Trophoblast cell (in vitro differentiated cells and primary cell): ENCODE results near the gene NDUFB3.

Experiments
- DNase-seq, 2 donors: peaks; one replicate each; pipeline ENCODE4 v3.0.0-alpha.2; 2016
- H2AFZ ChIP-seq: 2 replicates; pipeline ENCODE4 v1.6.1; 2013; ENCODE audit warnings: low read length, moderate library complexity, mild to moderate bottlenecking; ENCODE audit not compliant: insufficient read depth, poor library complexity
- H2AK5ac ChIP-seq: 2 replicates; pipeline ENCODE4 v1.6.1; 2013; ENCODE audit warnings: mild to moderate bottlenecking, low read length
- H2BK120ac ChIP-seq: 2 replicates; pipeline ENCODE4 v1.6.1; 2013; ENCODE audit warnings: low read length, mild to moderate bottlenecking, moderate library complexity; ENCODE audit not compliant: insufficient read depth, poor library complexity
- H2BK12ac ChIP-seq: 2 replicates; pipeline ENCODE4 v1.6.1; 2013; ENCODE audit warnings: mild to moderate bottlenecking, low read length, moderate library complexity
- H2BK5ac ChIP-seq: 2 replicates; pipeline ENCODE4 v1.6.1; 2013; ENCODE audit warnings: low read length, low read depth, moderate library complexity, mild to moderate bottlenecking; ENCODE audit not compliant: poor library complexity
- H3K14ac ChIP-seq: 2 replicates; pipeline ENCODE4 v1.6.1; 2013; ENCODE audit warnings: mild to moderate bottlenecking, low read length
- H3K18ac ChIP-seq: 2 replicates; pipeline ENCODE4 v1.6.1; 2013; ENCODE audit warnings: mild to moderate bottlenecking, low read length
- H3K23ac ChIP-seq: 2 replicates; pipeline ENCODE4 v1.6.1; 2013; ENCODE audit warnings: low read length
- H3K27ac ChIP-seq: 2 replicates; pipeline ENCODE4 v1.5.1; 2013; ENCODE audit warnings: low read depth, mild to moderate bottlenecking, inconsistent platforms, low read length, moderate library complexity
- H3K27me3 ChIP-seq: 2 replicates; pipeline ENCODE4 v1.6.1; 2013; ENCODE audit warnings: inconsistent platforms, mild to moderate bottlenecking, low read length, moderate library complexity; ENCODE audit not compliant: insufficient read depth
- H3K36me3 ChIP-seq, 2 experiments: 1 replicate in 1 of 2; 2 replicates in 1 of 2; pipeline ENCODE4 v1.6.1; 2013; ENCODE audit warnings: low read length in 2 of 2, mild to moderate bottlenecking in 2 of 2, moderate library complexity in 1 of 2; ENCODE audit not compliant: insufficient read depth in 2 of 2, control insufficient read depth in 1 of 2
- H3K4ac ChIP-seq: 2 replicates; pipeline ENCODE4 v1.6.1; 2013; ENCODE audit warnings: low read depth, mild to moderate bottlenecking, low read length, moderate library complexity
- H3K4me1 ChIP-seq, 2 experiments: 1 replicate in 1 of 2; 2 replicates in 1 of 2; pipeline ENCODE4 v1.6.1; 2013; ENCODE audit warnings: low read length in 2 of 2, mild to moderate bottlenecking in 2 of 2, moderate library complexity in 1 of 2; ENCODE audit not compliant: insufficient read depth in 2 of 2, control insufficient read depth in 1 of 2
- H3K4me2 ChIP-seq: 2 replicates; pipeline ENCODE4 v1.6.1; 2013; ENCODE audit warnings: inconsistent platforms, mild to moderate bottlenecking, low read length, moderate library complexity
- H3K4me3 ChIP-seq: 2 replicates; pipeline ENCODE4 v1.5.1; 2013; ENCODE audit warnings: mild to moderate bottlenecking, low read depth, low read length, inconsistent platforms
- H3K79me1 ChIP-seq: one replicate; pipeline ENCODE4 v1.6.1; 2013; ENCODE audit warnings: low read length
- H3K79me2 ChIP-seq: 2 replicates; pipeline ENCODE4 v1.6.1; 2013; ENCODE audit warnings: low read length, mild to moderate bottlenecking; ENCODE audit not compliant: control insufficient read depth, insufficient read depth, poor library complexity
- H3K9ac ChIP-seq: 2 replicates; pipeline ENCODE4 v1.6.1; 2013; ENCODE audit warnings: mild to moderate bottlenecking, low read length
- H3K9me3 ChIP-seq: 2 replicates; pipeline ENCODE4 v1.6.1; 2013; ENCODE audit warnings: low read depth, mild to moderate bottlenecking, control low read depth, inconsistent platforms, low read length; ENCODE audit not compliant: insufficient read depth
- H4K12ac ChIP-seq: 2 replicates; pipeline ENCODE4 v1.6.1; 2013; ENCODE audit warnings: low read depth, mild to moderate bottlenecking, low read length, moderate library complexity
- H4K8ac ChIP-seq: 2 replicates; pipeline ENCODE4 v1.6.1; 2013; ENCODE audit warnings: low read depth, mild to moderate bottlenecking, low read length, moderate library complexity
- H4K91ac ChIP-seq: one replicate; pipeline ENCODE4 v1.6.1; 2013; ENCODE audit warnings: low read depth, mild to moderate bottlenecking, low read length, moderate library complexity
- WGBS: extraction: QIAGEN DNeasy Blood & Tissue Kit; methylation state at CpG from one replicate; pipeline ENCODE4 v1.1.7; 2013; ENCODE audit warnings: missing lambda C conversion rate; ENCODE audit not compliant: insufficient read length, insufficient coverage; ENCODE audit errors: extremely low coverage; 5-methylcytosine and 5-hydroxymethylcytosine counted together

The NDUFB3 gene

GRCh38 chr2:201110615-201111014, 38.8 kb downstream of the NDUFB3 start:
- Histone ChIP-seq H3K4me1 (no peaks in the 10 kb centered on the region), H3K4me2 (no peak overlapping the region), H3K36me3 (no peaks in the 10 kb centered on the region), H2AFZ (no peak overlapping the region), H2BK120ac (no peak overlapping the region), H4K8ac (no peak overlapping the region), H3K9ac (no peak overlapping the region), H2AK5ac (no peak overlapping the region), H3K23ac (no peak overlapping the region), H3K9me3 (no peaks in the 10 kb centered on the region), H3K4me3 (no peak overlapping the region), H2BK12ac (no peak overlapping the region), H4K91ac (no peak overlapping the region), H4K12ac (no peak overlapping the region), H3K4ac (no peak overlapping the region), H3K27me3 (no peaks in the 10 kb centered on the region), H3K27ac (no peak overlapping the region), H3K79me1 (no peaks in the 10 kb centered on the region), H3K18ac (no peak overlapping the region), H3K14ac (no peak overlapping the region), H3K79me2 (no peaks in the 10 kb centered on the region), H2BK5ac (no peak overlapping the region)
- no peak for DNase-seq

DNA sequence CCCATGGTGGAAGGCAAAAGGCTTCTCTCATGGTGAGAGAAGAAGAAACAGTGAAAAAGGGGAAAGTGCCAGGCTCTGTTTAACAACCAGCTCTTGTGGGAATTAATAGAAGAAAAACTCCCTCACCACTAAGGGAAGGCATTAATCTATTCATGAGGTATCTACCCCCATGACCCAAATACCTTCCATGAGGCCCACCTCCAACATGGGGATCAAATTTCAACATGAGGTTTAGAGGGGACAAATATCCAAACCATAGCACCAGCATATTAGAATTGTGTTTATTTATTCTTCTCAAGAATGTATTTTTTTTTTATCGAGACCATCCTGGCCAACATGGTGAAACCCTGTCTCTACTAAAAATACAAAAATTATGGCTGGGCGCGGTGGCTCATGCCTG, 39.3 kb downstream of the NDUFB3 start:
- Histone ChIP-seq H2BK12ac (no peak overlapping the region), H4K91ac (no peak overlapping the region), H3K27me3 (no peaks in the 10 kb centered on the region), H2AFZ (no peak overlapping the region), H3K4me1 (peaks cover 0 to 2% of the 10 kb centered on the region in 2 experiments), H4K12ac (no peak overlapping the region), H3K79me1 (peaks cover 2% of the 10 kb centered on the region), H3K4me2 (no peak overlapping the region), H3K23ac (no peak overlapping the region), H2AK5ac (no peak overlapping the region), H3K27ac (no peak overlapping the region), H2BK120ac (no peak overlapping the region), H2BK5ac (no peak overlapping the region), H3K14ac (no peak overlapping the region), H3K18ac (no peak overlapping the region), H3K4me3 (no peak overlapping the region), H4K8ac (no peak overlapping the region), H3K36me3 (no peaks in the 10 kb centered on the region), H3K79me2 (peaks cover under 1% of the 10 kb centered on the region), H3K9me3 (no peaks in the 10 kb centered on the region), H3K4ac (no peak overlapping the region), H3K9ac (no peak overlapping the region)
- no peak for DNase-seq
- WGBS: no CpG with 5 or more reads among the region's 3 CpGs

DNA sequence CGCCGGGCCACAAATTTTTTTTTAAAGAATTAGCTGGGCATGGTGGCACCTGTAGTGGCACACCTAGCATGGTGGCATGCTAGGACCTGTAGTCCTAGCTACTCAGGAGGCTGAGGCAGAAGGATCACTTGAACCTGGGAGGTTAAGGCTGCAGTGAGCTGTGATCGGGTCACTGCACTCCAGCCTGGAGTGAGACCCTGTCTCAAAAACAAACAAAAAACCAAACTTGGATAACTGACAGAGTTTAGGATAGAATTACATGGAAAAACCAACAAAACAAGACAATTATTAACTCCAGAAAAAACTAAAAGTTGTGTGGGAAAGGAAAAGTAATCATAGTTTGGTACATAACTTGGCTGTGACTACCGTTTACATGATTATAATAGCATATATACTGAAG, 42.5 kb downstream of the NDUFB3 start:
- H3K9me3 ChIP-seq: no peaks in the 10 kb centered on the region
- no peaks in the 10 kb centered on the region for H3K36me3 ChIP-seq
- no peak for DNase-seq
- no peak overlapping the region for H2AFZ ChIP-seq
- no peak overlapping the region for H3K14ac ChIP-seq
- H3K4me3 ChIP-seq: no peak overlapping the region
- H4K91ac ChIP-seq: no peak overlapping the region
- peaks cover 17% of the 10 kb centered on the region for H3K79me1 ChIP-seq
- no peak overlapping the region for H3K18ac ChIP-seq
- H3K23ac ChIP-seq: no peak overlapping the region
- WGBS: no CpG with 5 or more reads among the region's 4 CpGs
- H3K27ac ChIP-seq: no peak overlapping the region
- H3K4me2 ChIP-seq: no peak overlapping the region
- no peaks in the 10 kb centered on the region for H3K27me3 ChIP-seq
- no peak overlapping the region for H2BK120ac ChIP-seq
- H3K79me2 ChIP-seq: peaks cover 6% of the 10 kb centered on the region
- no peak overlapping the region for H3K9ac ChIP-seq
- H2BK12ac ChIP-seq: no peak overlapping the region
- no peak overlapping the region for H2BK5ac ChIP-seq
- no peak overlapping the region for H4K12ac ChIP-seq
- no peak overlapping the region for H2AK5ac ChIP-seq
- H3K4ac ChIP-seq: no peak overlapping the region
- peaks cover 4 to 5% of the 10 kb centered on the region in 2 experiments for H3K4me1 ChIP-seq
- H4K8ac ChIP-seq: no peak overlapping the region

GRCh38 chr2:201114846-201115245, 43.0 kb downstream of the NDUFB3 start:
- Histone ChIP-seq H3K79me2 (peaks cover 6% of the 10 kb centered on the region), H3K18ac (no peak overlapping the region), H3K4ac (no peak overlapping the region), H3K9ac (no peak overlapping the region), H4K91ac (no peak overlapping the region), H3K23ac (no peak overlapping the region), H3K9me3 (no peaks in the 10 kb centered on the region), H3K4me2 (no peak overlapping the region), H2BK120ac (no peak overlapping the region), H4K8ac (no peak overlapping the region), H3K4me1 (peaks cover 4 to 5% of the 10 kb centered on the region in 2 experiments), H4K12ac (no peak overlapping the region), H2AFZ (no peak overlapping the region), H2AK5ac (no peak overlapping the region), H3K36me3 (no peaks in the 10 kb centered on the region), H3K14ac (no peak overlapping the region), H3K79me1 (peaks cover 17% of the 10 kb centered on the region), H3K27me3 (no peaks in the 10 kb centered on the region), H2BK12ac (no peak overlapping the region), H3K27ac (no peak overlapping the region), H3K4me3 (no peak overlapping the region), H2BK5ac (no peak overlapping the region)
- DNase-seq: peak; percentile 46 to 65
